Upper lobe of right lung (tissue), 1 donor: ENCODE data around the gene EIF4H. TPM values are rescaled to one million over a fixed set of nuclear protein-coding genes. Genes with fewer than 3 reads are reported as not detected.
"Not testable (repeated sequence)": the region's sequence is repeated elsewhere in the genome, so short reads cannot be mapped to it uniquely, and the experiment has no call there.

Experiments
- ATAC-seq: fragments of 200-7000 bp; cut with Tn5 transposase; one replicate; pipeline ENCODE4 v1.9.1; 2020; ENCODE audit warnings: mild to moderate bottlenecking, moderate library complexity
- DNase-seq: peaks from one replicate; pipeline ENCODE4 v3.0.0-alpha.2; 2020
- H3K27ac ChIP-seq: fragments of 200-600 bp; one replicate; pipeline ENCODE4 v1.8.0; 2022
- H3K27me3 ChIP-seq: fragments of 200-600 bp; one replicate; pipeline ENCODE4 v1.8.0; 2022; ENCODE audit warnings: mild to moderate bottlenecking
- H3K36me3 ChIP-seq: fragments of 200-600 bp; one replicate; pipeline ENCODE4 v1.8.0; 2022
- H3K4me1 ChIP-seq: fragments of 200-600 bp; one replicate; pipeline ENCODE4 v1.8.0; 2022
- H3K4me3 ChIP-seq: fragments of 200-600 bp; one replicate; pipeline ENCODE4 v1.8.0; 2022; ENCODE audit warnings: mild to moderate bottlenecking
- H3K9me3 ChIP-seq: fragments of 200-600 bp; one replicate; pipeline ENCODE4 v1.8.0; 2022
- CTCF ChIP-seq: fragments of 200-600 bp; IDR thresholded peaks from one replicate; pipeline ENCODE4 v1.8.0; 2022; ENCODE audit warnings: antibody characterized with exemption
- intact Hi-C: fragments of 100-400 bp; cut with DNase I; formaldehyde crosslinking; loops from one replicate; pipeline ENCODE4 v1.11.0; 2022
- total RNA-seq: library from RNA; stranded (reverse); fragmentation: NEBNext Ultra II Directional; extraction: Animal tissue kit (Norgen Biotek cat#: 25700); gene quantifications from one replicate; pipeline ENCODE4 v1.2.1, GENCODE V29; 2021
- donor health status: DM: no; HTN: yes; CAD: no; lungs with severe emphysema.

Gene EIF4H
- total RNA-seq, 1 donor from 2014 or later: 218 TPM

DNA sequence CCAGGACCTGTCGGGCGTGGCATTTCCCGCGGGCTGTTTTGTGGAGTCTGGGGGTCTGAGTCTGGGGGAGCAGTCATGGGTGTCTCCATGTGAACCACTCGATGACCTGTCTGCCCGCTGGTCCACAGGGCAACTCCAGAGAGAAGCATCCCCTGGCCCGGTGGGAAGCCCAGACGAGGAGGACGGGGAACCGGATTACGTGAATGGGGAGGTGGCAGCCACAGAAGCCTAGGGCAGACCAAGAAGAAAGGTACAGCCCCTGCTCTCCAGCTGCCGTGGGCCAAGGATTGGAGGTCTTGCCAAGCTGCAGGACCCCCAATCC is 50.3 kb downstream of the EIF4H start:
- Histone ChIP-seq H3K27me3 (no peaks in the 10 kb centered on the region), H3K4me1 (peaks cover 4% of the 10 kb centered on the region), H3K27ac (no peak overlapping the region), H3K9me3 (no peaks in the 10 kb centered on the region), H3K4me3 (no peak overlapping the region), H3K36me3 (peaks cover 6% of the 10 kb centered on the region)
- no peak for TF ChIP-seq CTCF
- intact Hi-C loops: no loop called here
- ATAC-seq (no peak), DNase-seq (no peak)

DNA sequence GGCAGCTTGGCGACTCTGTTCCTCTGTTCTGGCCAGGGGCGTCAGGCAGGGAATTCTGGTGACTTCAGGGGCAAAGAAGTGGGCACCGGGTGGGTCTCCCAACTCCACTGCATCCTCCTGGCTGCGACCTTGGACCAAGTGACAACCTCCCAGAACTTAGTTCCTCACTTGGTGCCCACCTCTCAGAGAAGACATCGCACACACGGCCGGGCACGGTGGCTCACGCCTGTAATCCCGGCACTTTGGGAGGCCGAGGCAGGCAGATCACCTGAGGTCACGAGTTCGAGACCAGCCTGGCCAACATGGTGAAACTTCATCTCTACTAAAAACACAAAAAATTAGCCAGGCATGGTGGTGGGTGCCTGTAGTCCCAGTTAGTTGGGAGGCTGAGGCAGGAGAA is 50.8 kb downstream of the EIF4H start:
- DNase-seq, H3K9me3 ChIP-seq, H3K4me1 ChIP-seq, H3K4me3 ChIP-seq, ATAC-seq, H3K27me3 ChIP-seq, H3K27ac ChIP-seq, H3K36me3 ChIP-seq, intact Hi-C loops: not testable (repeated sequence)

DNA sequence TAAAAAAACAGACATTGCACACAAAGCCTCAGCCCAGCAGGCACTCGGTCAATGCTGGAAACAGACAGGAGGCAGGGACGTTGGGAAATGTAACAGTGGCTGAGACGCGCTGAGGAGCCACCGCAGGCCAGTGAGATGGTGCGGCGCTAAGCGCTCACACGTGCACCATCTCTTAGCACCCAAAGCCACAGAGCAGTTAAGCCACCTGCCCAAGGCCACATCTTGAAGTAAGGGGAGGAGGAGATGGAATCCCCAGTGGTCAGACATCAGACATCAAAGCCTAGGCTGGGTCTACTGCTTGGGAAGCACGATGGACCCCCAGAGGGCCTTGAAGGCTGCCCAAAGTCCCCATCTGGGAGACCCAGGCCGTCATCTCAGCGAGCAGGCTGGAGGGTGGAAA is 51.2 kb downstream of the EIF4H start:
- TF ChIP-seq CTCF: no peak
- ATAC-seq (no peak), DNase-seq (no peak)
- intact Hi-C loops: no loop called here
- peaks cover 4% of the 10 kb centered on the region for H3K4me1 ChIP-seq
- H3K4me3 ChIP-seq: no peak overlapping the region
- H3K9me3 ChIP-seq: no peaks in the 10 kb centered on the region
- no peaks in the 10 kb centered on the region for H3K27me3 ChIP-seq
- H3K27ac ChIP-seq: no peak overlapping the region
- peaks cover 9% of the 10 kb centered on the region for H3K36me3 ChIP-seq

- peak; percentile 83 for ATAC-seq
- peaks cover 16% of the 10 kb centered on the region for H3K36me3 ChIP-seq
- DNase-seq: no peak
Observed at GRCh38 chr7:74226633-74227032, 52.5 kb downstream of the EIF4H start.

GRCh38 chr7:74228951-74229900 is 55.1 kb downstream of the EIF4H start:
- intact Hi-C loops: no loop called here

More at GRCh38 chr7:74226633-74227032, 52.5 kb downstream of the EIF4H start:
- TF ChIP-seq CTCF: no peak
- H3K27ac ChIP-seq: no peak overlapping the region
- no peak overlapping the region for H3K4me3 ChIP-seq
- H3K27me3 ChIP-seq: no peaks in the 10 kb centered on the region
- peaks cover 8% of the 10 kb centered on the region for H3K4me1 ChIP-seq
- intact Hi-C loops: no loop called here
- H3K9me3 ChIP-seq: no peaks in the 10 kb centered on the region

More at GRCh38 chr7:74228951-74229900, 55.1 kb downstream of the EIF4H start:
- peak; percentile 57 for ATAC-seq
- no peak for TF ChIP-seq CTCF
- no peak for DNase-seq
- H3K36me3 ChIP-seq: peaks cover 26% of the 10 kb centered on the region
- H3K27me3 ChIP-seq: no peaks in the 10 kb centered on the region
- no peak overlapping the region for H3K4me3 ChIP-seq
- peaks cover 8% of the 10 kb centered on the region for H3K4me1 ChIP-seq
- peak overlapping the region; percentile 17 for H3K27ac ChIP-seq
- H3K9me3 ChIP-seq: no peaks in the 10 kb centered on the region
